ENCODE data around the gene PLCH2. TPM values are rescaled to one million over a fixed set of nuclear protein-coding genes. Genes with fewer than 3 reads are reported as not detected.
"Not testable (repeated sequence)": the region's sequence is repeated elsewhere in the genome, so short reads cannot be mapped to it uniquely, and the experiment has no call there.

The PLCH2 gene, protein sequence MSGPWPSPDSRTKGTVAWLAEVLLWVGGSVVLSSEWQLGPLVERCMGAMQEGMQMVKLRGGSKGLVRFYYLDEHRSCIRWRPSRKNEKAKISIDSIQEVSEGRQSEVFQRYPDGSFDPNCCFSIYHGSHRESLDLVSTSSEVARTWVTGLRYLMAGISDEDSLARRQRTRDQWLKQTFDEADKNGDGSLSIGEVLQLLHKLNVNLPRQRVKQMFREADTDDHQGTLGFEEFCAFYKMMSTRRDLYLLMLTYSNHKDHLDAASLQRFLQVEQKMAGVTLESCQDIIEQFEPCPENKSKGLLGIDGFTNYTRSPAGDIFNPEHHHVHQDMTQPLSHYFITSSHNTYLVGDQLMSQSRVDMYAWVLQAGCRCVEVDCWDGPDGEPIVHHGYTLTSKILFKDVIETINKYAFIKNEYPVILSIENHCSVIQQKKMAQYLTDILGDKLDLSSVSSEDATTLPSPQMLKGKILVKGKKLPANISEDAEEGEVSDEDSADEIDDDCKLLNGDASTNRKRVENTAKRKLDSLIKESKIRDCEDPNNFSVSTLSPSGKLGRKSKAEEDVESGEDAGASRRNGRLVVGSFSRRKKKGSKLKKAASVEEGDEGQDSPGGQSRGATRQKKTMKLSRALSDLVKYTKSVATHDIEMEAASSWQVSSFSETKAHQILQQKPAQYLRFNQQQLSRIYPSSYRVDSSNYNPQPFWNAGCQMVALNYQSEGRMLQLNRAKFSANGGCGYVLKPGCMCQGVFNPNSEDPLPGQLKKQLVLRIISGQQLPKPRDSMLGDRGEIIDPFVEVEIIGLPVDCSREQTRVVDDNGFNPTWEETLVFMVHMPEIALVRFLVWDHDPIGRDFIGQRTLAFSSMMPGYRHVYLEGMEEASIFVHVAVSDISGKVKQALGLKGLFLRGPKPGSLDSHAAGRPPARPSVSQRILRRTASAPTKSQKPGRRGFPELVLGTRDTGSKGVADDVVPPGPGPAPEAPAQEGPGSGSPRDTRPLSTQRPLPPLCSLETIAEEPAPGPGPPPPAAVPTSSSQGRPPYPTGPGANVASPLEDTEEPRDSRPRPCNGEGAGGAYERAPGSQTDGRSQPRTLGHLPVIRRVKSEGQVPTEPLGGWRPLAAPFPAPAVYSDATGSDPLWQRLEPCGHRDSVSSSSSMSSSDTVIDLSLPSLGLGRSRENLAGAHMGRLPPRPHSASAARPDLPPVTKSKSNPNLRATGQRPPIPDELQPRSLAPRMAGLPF (N-terminal part only)
- total RNA-seq = under 0.01 and 0.09 TPM in 2 replicates

DNA sequence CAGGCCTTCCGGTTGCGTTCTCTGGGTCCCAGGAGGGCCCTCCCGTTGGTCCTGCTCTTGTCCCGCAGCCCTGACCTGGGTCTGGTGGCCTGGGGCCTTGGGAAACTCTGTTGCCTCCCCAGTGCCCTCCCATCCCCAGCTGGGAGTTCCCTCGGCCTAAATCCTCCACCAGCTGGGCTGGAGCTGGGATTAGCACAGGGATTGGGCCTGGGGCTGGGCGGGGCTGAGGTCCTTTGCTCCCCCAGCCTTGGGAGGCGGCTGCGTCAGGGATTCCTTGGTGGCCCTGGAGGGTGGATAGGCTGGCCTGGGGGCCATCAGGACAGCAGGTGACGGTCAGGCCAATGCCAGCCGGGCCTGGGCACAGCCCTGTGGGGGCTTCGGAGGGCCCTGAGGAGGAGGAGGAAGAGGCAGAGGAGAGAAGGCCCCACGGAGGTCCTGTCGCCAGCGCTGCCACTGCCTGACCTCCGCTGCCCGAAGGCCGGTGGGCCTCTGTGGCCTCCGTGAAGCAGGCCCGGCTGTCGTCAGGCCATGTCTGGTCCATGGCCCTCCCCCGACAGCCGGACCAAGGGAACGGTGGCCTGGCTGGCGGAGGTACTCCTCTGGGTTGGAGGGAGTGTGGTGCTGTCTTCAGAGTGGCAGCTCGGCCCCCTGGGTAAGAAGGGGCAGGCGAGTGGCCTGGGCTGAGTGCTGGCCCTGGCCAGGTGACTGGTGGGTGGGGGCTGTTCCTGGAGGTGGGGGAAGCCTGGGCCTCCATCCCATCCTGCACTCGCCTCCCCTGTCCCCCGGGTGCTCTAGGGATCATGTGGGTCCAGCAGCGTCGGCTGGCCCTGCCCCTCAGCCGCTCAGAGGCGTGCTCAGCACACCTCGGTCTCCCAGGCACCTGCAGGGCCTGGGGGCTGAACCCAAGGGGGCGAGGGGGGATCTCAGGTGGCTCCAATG lies at the start of gene PLCH2:
Gene PLCH2 (plus strand): TSS at position 229 of the 939 bp plus-strand sequence. CDS start 300 bp downstream, at position 529.
- DNase-seq = no peak

DNA sequence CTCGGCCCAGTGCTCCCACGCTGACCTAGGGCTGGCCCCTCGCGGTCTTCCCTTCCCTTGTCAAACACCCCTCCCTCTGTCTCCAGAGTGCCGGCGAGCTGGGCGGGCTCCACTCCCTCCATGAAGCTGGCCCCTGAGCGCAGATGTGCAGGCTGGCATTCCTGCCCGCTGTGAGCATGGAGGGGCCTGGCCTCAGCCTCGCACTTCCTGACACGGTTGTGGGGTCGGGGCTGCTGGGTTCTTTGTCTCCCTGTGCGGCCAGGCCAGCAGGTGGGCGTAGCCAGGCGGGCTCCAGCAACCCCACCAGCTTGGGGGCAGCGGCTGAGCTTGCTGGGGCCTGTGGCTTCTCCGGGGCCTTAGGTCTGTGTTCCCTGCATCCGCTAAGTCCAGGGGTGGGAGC lies 49.5 kb upstream of the PLCH2 start:
- no peak for DNase-seq

DNA sequence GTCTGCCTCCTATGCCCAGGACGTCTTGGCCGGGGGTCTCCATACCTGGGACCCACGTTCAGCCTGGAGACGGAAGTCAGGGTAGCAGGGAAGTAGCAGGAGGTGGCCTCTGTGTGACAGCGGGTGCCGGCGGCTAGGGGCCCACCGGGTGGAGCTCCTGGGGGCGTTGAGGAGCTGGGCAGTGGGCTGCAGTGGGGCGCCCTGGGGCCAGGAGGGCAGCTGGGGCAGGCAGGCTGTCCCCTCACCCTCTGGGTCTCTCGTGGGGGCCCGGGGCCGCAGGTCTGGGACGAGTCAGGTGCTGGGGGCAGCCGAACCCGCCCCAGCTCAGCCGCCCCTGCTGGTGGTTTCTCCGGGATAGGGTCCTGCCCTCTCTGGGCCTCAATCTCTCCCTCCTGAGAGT lies 49.0 kb upstream of the PLCH2 start:
- no peak for DNase-seq

DNA sequence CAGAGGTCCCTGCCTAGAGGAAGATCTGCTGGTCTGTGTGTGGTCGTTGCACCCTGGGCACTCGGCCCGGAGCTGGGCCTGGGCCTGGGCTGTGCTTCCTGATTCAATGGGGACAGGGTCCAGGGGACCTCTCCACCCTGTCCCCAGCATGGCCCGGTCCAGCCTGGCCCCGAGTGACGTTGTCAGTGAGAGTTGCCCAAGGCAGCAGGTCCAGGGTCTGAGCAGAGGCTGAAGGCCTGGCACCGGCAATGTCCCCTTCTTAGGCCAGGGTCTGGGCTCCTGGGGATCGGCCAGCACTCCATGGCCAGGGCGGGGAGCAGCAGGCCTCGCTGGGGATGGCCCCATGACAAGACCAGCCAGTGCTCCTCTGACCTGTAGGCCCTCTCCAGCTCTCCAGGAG lies 48.1 kb upstream of the PLCH2 start:
- no peak for DNase-seq

DNA sequence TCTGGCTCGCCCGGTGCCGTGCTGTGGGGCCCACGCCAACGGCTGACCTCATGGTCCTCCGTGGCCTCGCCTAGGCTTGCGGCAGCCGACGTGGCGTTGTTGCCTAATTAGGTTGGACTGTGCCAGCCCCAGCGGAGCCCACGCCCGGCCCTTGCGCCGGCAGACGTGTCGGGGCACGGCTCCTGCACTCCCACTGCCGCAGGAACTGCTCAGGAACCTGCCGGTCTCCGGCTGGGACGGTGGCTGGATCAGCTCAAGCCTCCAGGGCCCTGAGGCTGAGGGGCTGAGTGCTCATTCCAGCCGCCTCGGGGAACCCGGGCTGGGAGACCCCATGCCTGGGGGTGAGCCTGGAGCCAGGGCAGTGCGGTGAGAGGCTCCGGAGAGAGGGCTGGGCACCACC lies 47.6 kb upstream of the PLCH2 start:
- DNase-seq = no peak

DNA sequence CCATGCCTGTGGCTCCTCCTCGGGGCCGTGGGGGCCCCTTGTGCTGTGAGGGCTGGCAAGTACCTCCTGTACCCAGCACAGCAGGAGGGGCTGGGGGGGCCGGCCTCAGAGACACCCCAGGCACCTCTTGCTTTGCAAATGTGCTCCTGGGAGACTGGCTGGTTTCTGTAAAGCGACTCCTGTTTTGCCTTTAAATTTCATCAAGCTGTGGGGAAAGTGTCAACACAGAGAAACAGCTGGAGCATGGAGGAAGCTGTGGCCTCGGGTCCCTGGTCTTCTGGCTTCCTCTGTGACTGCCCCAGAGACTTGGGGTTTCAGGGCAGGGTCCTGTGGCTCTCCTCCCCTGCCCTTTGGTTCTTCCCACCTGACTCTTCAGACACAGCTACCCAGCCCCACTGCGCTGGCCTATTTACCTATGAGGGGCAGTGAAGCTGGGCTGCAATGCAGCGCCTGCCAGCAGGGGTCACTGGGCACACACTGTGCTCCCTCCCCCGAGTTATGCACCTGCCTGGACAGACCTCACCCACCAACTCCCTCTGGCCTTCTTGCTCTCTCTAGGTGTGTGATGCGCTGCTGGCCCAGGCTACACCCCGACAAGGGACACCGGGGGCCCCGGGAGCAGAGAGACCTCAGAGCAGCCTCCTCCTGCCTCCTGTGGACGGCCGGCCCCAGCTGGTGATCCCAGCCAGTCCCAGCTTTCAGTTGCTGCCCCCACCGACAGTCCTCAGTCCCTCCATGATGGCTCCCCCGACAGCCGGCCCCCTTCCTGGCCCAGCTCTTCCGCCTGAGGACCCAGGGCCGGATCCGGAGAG lies 46.1 kb upstream of the PLCH2 start:
- DNase-seq = peak; percentile 21

DNA sequence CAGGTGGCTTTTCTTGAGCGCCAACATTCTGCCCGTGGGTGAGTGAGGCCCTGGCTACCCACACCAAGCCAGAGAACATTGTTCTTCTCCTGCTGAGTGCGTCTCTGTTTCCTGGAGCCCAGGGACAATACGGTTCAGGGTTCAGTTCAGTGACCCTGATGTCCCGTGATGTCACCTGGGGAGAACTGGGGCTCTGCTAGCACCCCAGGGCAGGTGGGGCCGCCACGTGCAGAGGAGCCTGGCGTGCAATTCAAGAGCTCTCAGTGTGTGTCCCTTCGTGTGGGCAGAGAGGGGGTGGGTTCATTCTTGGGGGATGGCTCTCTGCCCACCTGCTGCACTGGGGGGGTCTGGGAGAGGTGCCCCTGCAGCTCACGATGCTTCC lies 45.5 kb upstream of the PLCH2 start:
- no peak for DNase-seq

DNA sequence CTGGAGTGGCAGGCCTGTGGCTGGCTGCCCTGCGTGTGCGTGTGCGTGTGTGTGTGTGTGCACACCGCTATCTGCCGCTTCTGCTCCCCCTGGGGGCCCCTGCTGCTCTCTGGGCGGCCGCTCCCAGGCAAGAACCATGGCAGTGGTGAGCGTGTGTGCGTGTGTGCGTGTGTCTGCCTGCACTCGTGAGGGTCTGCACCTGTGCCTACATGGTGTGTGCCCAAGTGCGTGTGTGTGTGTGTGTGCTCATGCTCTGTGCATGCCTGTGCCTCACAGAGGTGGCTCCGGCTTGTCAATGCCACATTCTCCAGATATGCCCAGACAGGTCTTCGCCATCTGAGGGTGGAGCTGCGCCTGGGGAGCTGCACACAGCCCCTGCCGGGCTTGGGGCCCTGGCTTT lies 45.0 kb upstream of the PLCH2 start:
- no peak for DNase-seq

DNA sequence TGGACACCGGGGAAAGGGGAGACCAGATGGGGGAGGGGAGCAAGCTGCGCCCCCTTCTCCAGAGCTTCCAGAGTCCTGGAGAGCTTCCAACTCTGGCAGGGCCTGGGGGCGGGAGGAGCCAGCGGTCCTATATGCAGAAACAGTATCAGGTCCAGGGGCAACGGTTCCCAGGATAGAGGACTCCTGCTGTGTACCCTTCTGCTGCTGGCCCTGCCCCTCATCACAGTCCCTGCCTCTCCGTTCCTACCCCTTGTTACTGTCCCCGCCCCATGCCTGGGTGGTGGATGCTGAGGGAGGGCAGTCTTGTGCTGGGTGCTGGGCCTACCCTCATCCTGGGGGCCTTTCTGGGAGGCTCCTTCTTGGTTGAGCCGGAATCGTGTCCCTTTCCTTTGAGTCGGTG lies 44.6 kb upstream of the PLCH2 start:
- no peak for DNase-seq

DNA sequence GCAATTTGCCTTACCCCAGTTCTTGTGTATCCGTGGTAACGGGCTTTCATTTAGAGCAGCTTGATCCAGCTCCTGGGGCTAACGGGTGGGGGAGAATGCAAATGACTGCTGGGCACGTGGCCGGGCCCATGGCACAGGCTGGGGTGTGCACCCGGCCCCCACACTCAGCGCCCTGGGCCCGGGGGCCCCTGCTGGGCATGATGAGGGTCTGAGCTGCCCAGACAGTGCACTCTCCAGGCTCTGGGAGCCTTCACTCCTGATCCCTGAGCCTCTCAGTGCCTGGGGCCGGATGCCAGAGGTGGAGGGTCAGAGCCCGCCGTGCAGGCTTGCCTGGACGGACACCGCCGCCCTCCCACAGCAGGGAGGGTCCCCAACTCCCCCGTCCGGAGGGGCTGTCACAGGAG lies 43.6 kb upstream of the PLCH2 start:
- no peak for DNase-seq

DNA sequence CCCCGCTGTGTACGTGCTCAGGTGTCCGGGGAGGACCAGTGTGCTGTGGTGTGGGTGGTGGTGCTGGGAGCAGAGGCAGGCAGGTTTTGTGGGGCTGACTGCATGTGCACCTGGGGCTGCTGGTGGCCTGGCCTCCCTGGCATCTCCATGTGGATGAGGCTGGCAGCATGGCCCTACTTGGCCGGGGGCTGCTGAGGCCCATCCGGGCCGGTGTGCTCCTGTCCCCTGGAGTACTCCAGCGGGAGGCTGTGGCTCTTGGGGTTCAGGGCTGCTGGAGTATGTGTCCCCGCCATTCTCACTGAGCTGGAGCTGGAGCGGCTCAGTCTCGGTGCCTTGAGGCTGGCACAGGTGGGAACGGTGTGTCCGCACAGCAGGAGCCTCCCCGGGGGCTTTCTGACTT lies 42.9 kb upstream of the PLCH2 start:
- no peak for DNase-seq

DNA sequence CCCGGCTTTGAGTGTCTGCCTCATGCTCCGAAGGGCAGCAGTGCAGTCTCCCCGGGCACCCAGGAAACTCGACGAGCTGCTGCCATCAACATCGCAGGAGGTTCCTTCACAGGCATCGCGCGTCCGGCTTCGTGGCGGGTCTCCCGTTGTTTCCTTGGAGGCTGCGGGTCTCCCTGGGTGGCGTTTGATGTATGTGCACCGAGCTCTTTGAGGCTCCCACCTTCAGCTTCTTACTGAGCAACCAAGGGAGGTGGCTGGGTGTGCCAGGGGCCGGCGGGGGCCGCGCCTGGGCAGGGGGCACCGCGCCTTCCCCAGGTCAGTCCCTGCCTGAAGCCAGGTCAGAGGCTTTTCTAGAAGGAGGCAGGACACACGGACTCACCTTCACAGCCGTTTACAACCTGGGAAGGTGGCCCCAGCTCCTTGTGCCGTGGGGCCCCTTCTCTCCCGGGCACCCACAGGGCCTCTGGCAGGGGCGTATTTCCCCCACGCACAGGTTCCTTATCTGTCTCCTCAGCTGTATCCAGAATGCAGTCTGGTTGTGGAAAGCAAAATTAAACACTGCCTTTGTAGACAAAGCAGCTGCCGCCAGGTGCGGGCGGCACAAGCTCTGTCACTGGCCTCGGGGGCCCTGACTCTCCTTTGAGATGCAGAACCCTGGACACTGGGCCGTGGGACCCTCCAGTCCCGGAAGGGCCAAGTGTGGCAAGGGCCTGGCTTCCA lies 42.0 kb upstream of the PLCH2 start:
- no peak for DNase-seq

DNA sequence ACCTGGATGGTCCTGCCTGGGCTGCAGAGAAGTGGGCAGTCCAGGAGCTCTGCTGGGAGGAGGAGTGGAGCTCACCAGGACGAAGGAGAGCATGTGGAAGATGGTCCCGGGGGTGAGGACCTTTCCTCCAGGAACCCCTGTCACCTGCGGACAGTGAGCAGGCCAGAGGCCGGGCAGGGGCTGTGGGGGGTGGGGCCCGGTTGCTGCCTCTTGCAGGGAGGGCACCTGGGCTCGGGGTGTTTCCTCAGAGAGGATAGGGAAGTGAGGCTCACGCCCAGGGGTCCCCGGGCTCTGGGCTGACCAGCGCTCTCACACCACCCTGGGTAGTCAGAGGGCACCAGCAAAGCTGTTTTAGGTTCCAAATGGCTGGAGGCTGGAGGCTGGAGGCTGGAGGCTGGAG lies 41.0 kb upstream of the PLCH2 start:
- no peak for DNase-seq

DNA sequence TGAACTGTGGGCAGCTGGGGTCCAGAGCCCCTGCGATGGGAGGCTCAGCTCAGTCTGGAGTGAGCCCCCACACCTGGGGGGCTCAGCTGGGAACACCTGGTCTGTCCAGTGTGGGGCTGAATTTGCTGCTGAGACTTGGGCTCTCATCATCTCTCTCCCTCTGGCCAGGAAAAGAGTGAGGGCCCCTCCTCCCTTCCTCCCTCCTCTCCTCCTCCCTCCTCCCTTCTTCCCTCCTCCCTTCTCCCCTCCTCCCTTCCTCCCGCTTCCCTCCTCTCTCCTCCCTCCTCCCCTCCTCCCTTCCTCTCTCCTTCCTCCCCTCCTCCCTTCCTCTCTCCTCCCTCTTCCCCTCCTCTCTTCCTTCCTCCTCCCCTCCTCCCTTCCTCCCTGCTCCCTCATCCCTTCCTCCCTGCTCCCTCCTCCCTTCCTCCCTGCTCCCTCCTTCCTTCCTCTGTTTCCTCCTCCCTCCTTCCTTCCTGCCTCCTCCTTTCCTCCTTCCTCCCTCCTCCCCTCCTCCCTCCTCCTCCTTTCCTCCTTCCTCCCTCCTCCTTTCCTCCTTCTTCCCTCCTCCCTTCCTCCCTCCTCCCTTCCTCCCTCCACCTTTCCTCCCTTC lies 40.2 kb upstream of the PLCH2 start:
- no peak for DNase-seq

DNA sequence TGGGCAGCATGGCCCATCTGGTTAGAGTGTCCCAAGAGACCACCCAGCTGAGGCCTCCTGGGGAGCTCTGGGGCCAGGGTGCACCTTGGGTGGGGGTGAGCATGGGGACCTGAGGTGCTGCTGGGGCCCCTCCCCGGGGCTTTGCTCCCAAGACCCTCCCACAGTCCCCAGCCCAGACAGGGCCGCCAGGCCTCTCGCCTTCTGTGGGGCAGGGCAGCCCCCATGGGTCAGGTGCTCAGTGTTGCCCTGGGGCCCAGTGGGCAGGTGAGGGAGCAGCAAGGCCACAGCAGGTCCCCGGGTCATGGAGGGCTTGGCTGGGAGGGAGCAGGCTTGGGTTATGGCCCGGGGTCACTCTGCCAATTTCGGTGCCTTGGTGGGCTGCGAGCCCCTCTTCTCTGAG lies 39.2 kb upstream of the PLCH2 start:
- DNase-seq = no peak

DNA sequence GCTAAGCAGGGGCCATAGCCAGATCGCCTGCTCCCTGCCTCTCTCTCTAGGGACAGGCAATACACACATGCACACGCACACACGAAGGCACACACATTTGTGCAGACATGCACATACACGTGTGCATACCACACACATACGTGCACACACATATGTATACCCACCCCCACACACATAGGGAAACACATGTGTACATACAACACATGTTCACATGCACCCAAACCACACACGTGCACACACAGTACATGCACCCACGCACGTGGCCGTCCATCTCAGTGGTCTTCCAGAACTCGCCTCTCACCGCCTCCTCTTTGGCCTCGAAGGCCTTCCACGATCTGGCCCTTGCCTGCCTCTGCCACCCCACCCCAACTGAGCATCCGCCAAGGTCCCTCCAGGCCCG lies 38.5 kb upstream of the PLCH2 start:
- DNase-seq = no peak

DNA sequence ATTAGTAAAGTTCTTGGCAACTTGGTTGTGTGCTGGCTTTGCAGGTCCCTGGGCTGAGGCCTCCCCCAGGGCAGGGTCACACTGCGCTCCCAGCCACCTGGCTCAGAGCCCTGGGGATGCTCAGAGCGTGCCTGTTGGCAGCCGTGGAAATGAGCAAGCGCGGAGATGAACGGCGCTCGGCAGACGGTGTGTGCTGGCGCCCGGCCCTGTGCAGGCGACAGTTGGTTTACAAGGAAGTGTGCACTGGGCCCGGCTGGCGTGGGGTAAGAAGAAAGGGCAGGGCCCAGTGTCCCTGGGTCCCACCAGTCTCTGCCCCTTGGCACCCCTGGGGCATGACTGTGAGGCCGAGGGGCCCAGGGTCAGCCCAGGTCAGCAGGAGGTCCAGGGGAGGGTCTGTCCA lies 38.1 kb upstream of the PLCH2 start:
- DNase-seq = no peak

DNA sequence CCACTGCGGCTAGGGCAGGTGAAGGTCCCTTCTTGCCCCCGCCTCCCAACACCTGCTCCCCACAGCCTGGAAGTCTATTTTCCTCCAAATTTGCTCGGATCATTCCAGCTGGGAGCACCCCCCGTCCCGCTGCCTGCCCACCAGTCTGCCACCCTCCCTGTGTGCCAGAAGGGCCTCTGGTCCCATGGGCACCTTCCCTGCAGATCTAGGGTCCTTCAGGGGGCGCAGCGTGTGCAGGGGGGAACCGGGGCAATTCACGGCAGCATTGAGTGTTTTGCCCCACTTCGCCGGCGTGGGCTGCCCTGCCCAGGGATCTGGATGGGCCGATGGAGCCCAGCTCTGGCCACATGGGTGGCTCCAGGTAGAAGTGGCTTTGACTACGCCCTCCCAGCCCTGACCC lies 37.4 kb upstream of the PLCH2 start:
- no peak for DNase-seq

DNA sequence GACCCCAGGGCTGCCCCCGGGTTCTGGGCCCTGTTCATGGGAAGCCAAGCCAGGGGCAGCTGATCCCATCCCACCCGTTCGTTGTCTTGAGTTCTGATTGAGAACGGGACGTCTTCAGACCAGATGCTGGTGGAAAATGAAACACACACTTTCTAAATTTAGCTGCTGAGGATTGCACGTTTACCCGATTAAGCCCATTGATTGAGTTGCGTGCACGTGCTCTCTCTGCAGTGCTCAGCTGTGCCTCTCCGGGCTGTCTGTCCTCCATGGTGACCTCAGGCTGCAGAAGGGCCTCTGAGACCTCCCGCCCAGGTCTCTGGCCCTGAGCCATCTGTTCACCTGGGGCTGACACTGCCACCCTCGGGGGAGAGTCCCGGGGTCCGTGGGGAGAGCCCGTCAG lies 36.7 kb upstream of the PLCH2 start:
- no peak for DNase-seq

DNA sequence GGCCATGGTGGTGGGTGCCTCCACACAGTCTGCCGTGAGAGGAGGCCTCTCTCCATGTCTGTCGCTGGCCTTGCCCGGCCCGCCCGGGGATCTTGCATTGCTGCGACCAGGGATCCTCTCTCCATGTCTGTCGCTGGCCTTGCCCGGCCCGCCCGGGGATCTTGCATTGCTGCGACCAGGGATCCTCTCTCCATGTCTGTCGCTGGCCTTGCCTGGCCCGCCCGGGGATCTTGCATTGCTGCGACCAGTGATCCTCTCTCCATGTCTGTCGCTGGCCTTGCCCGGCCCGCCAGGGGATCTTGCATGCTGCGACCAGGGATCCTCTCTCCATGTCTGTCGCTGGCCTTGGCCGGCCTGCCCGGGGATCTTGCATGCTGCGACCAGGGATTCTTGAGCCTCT lies 35.7 kb upstream of the PLCH2 start:
- DNase-seq = not testable (repeated sequence)

All from dermis blood vessel endothelial cell (primary cell).